Endothelial cell of umbilical vein (primary cell): ENCODE data around the gene RHCG. TPM values are rescaled to one million over a fixed set of nuclear protein-coding genes. Genes with fewer than 3 reads are reported as not detected.

Experiments
- Bru-seq: library from RNA; stranded (reverse); fragments of 400-500 nt; gene quantifications from one replicate; lab custom pipeline; 2021; lab: Mats Ljungman, UMichigan
- BruChase-seq, 2 experiments: library from RNA; stranded (reverse); fragments of 400-500 nt; gene quantifications; one replicate each; lab custom pipeline; 2021; lab: Mats Ljungman, UMichigan
- BruUV-seq: library from RNA; stranded (reverse); fragments of 400-500 nt; replicated peaks from 2 replicates; lab custom pipeline; 2021; lab: Mats Ljungman, UMichigan
- CTCF ChIA-PET: fragments of 300-600, 350-600 bp; sonication (Branson Sonifier 250); formaldehyde crosslinking; loops from one replicate; lab custom pipeline; 2021; ENCODE audit warnings: antibody characterized with exemption, inconsistent platforms; lab: Charles Lee
- POLR2A ChIA-PET: fragments of 300-600, 350-600 bp; sonication (Branson Sonifier 250); formaldehyde crosslinking; loops from one replicate; lab custom pipeline; 2021; ENCODE audit warnings: antibody characterized with exemption, inconsistent platforms; lab: Charles Lee
- DNase-seq: peaks from one replicate; pipeline ENCODE4 v3.0.0-alpha.2; 2011; ENCODE audit warnings: low read depth, low spot score
- FAIRE-seq: peaks from 2 replicates; lab custom pipeline; 2011; peaks lifted over from hg19 to GRCh38; lab: Jason Lieb, UNC
- H2AFZ ChIP-seq: 2 replicates; pipeline ENCODE4 v1.6.0; 2012; ENCODE audit warnings: low read depth, low read length, control low read depth, inconsistent platforms
- H3K27ac ChIP-seq: 2 replicates; pipeline ENCODE4 v1.5.1; 2011; ENCODE audit warnings: low read depth, mild to moderate bottlenecking, control low read depth, low read length, moderate library complexity; ENCODE audit not compliant: insufficient read depth
- H3K27me3 ChIP-seq, 2 experiments: 2 replicates each; pipeline versions ENCODE4 v1.6.0 to v1.6.1; 2011; ENCODE audit warnings: low read length in 2 of 2, mixed read lengths in 1 of 2; ENCODE audit not compliant: control insufficient read depth in 2 of 2, insufficient read depth in 2 of 2
- H3K36me3 ChIP-seq, 2 experiments: 2 replicates in 1 of 2; 3 replicates in 1 of 2; pipeline ENCODE4 v1.5.1; 2011; ENCODE audit warnings: low read length in 2 of 2, mild to moderate bottlenecking in 1 of 2, moderate library complexity in 1 of 2; ENCODE audit not compliant: control insufficient read depth in 2 of 2, insufficient read depth in 2 of 2; ENCODE audit errors: extremely low read depth in 1 of 2
- H3K4me1 ChIP-seq: 3 replicates; pipeline ENCODE4 v1.5.1; 2011; ENCODE audit warnings: mild to moderate bottlenecking, low read length; ENCODE audit not compliant: control insufficient read depth, insufficient read depth; ENCODE audit errors: extremely low read depth
- H3K4me2 ChIP-seq: 2 replicates; pipeline ENCODE4 v1.6.1; 2011; ENCODE audit warnings: low read length, control low read depth, mixed read lengths; ENCODE audit not compliant: insufficient read depth
- H3K4me3 ChIP-seq, 3 experiments: fragments of 200-600 bp in 1 of 3; sonication (generic), shearing (Covaris generic) in 1 of 3; replicated peaks in 1 of 3; 2 replicates each; pipeline ENCODE4 v1.5.1; 2011 to 2016; ENCODE audit warnings: control low read depth in 3 of 3, low read length in 3 of 3, mild to moderate bottlenecking in 2 of 3, inconsistent platforms in 1 of 3, low read depth in 1 of 3, moderate library complexity in 1 of 3; ENCODE audit not compliant: insufficient read depth in 1 of 3
- H3K79me2 ChIP-seq: 2 replicates; pipeline ENCODE4 v1.6.0; 2012; ENCODE audit warnings: low read length, inconsistent platforms; ENCODE audit not compliant: control insufficient read depth, insufficient read depth
- H3K9ac ChIP-seq: replicated peaks from 2 replicates; pipeline ENCODE3; 2011; ENCODE audit warnings: low read length, control low read depth; ENCODE audit not compliant: insufficient read depth; ENCODE audit errors: extremely low read depth
- H3K9me1 ChIP-seq: replicated peaks from 3 replicates; pipeline ENCODE4 v1.6.0; 2011; ENCODE audit warnings: mild to moderate bottlenecking, low read length; ENCODE audit not compliant: control insufficient read depth, insufficient read depth; ENCODE audit errors: extremely low read depth
- H3K9me3 ChIP-seq: replicated peaks from 2 replicates; pipeline ENCODE4 v1.5.1; 2012; ENCODE audit warnings: low read length, inconsistent platforms; ENCODE audit not compliant: control insufficient read depth, insufficient read depth
- H4K20me1 ChIP-seq: replicated peaks from 2 replicates; pipeline ENCODE3; 2011; ENCODE audit warnings: mild to moderate bottlenecking, low read length; ENCODE audit not compliant: control insufficient read depth, insufficient read depth; ENCODE audit errors: extremely low read depth
- CTCF ChIP-seq, 2 donors: IDR thresholded peaks; 1 replicate in 1 of 2; 2 replicates in 1 of 2; pipeline ENCODE4 v1.5.1; 2011; ENCODE audit warnings: low read length in 2 of 2, mild to moderate bottlenecking in 2 of 2, moderate library complexity in 2 of 2, control low read depth in 1 of 2, inconsistent platforms in 1 of 2, low read depth in 1 of 2; ENCODE audit not compliant: insufficient read depth in 1 of 2; ENCODE audit errors: extremely low read depth in 1 of 2
- EZH2 ChIP-seq: IDR thresholded peaks from 2 replicates; pipeline ENCODE4 v1.6.1; 2012; ENCODE audit warnings: borderline replicate concordance, low read depth, mild to moderate bottlenecking, moderate library complexity, low read length, inconsistent platforms; ENCODE audit not compliant: severe bottlenecking
- JUN ChIP-seq: IDR thresholded peaks from 2 replicates; pipeline ENCODE4 v1.6.1; 2011; ENCODE audit warnings: borderline replicate concordance, low read depth; ENCODE audit not compliant: insufficient read length, insufficient read depth
- POLR2A ChIP-seq: IDR thresholded peaks from 2 replicates; pipeline ENCODE4 v1.6.1; 2012; ENCODE audit warnings: low read depth, mild to moderate bottlenecking, control low read depth, low read length
- POLR2AphosphoS5 ChIP-seq: IDR thresholded peaks from 2 replicates; pipeline ENCODE4 v1.6.1; 2012; ENCODE audit warnings: low read depth, mild to moderate bottlenecking, control low read depth, low read length, moderate library complexity; ENCODE audit not compliant: insufficient read depth
- dilution Hi-C: fragments of 300-500 bp; cut with MboI; formaldehyde crosslinking; loops from one replicate; pipeline ENCODE4 v1.15.0; 2019; ENCODE audit warnings: low sequenced_read_pairs; ENCODE audit not compliant: extremely low pct_ligation_motif_present
- intact Hi-C: fragments of 100-400 bp; cut with micrococcal nuclease; formaldehyde crosslinking; loops from one replicate; pipeline ENCODE4 v1.10.0; 2022
- long read RNA-seq: library from polyadenylated mRNA; stranded (forward); transcript quantifications from one replicate; pipeline ENCODE4 v2.0.0, GENCODE V29; 2021
- polyA minus RNA-seq, 3 experiments: library from RNA; depleted of rRNA, polyadenylated mRNA; stranded (reverse); fragments of >200 nt; gene quantifications; 1 replicate in 1 of 3; 2 replicates in 2 of 3; pipeline ENCODE4 v1.2.3, GENCODE V29; 2011
- polyA plus RNA-seq, 4 experiments: library from polyadenylated mRNA; depleted of rRNA in 3 of 4; stranded (reverse) in 3 of 4; unstranded in 1 of 4; fragments of >200 nt; gene quantifications; 2 replicates each; pipeline versions ENCODE4 v1.2.1 to v1.2.3, GENCODE V29; 2011 to 2012; ENCODE audit warnings: missing spikeins in 1 of 4
- total RNA-seq: library from RNA; stranded (reverse); gene quantifications from 2 replicates; pipeline ENCODE4 v1.2.3, GENCODE V29; 2021

The RHCG gene
- total RNA-seq (not detected in 2 replicates), polyA plus RNA-seq (not detected in 2 replicates), polyA minus RNA-seq (not detected in 2 replicates), Bru-seq, nascent RNA (not detected), BruChase-seq, experiment 1, labeled RNA remaining after a 6-hour chase (not detected), BruChase-seq, experiment 2, labeled RNA remaining after a 2-hour chase (not detected)
- polyA plus RNA-seq (2011; cell fraction: cytosol; rRNA removed): 0.03 TPM in 1 of 2 replicates, not detected in the other
- polyA plus RNA-seq (2011; cell fraction: nucleus; rRNA removed): not detected in 2 replicates
- 0.10 TPM in 1 of 2 replicates, not detected in the other for polyA plus RNA-seq (2012)
- polyA minus RNA-seq (2011; cell fraction: cytosol; rRNA and poly(A)+ RNA removed): not detected
- polyA minus RNA-seq (2011; cell fraction: nucleus; rRNA and poly(A)+ RNA removed): not detected in 2 replicates
- long read RNA-seq: 0 reads

- DNase-seq: peak; percentile 52
- FAIRE-seq: no peak
- no peak for TF ChIP-seq POLR2A
- TF ChIP-seq POLR2AphosphoS5: no peak
- TF ChIP-seq EZH2: peak; percentile 81
- TF ChIP-seq CTCF (IDR thresholded peaks at IDR 0.05; ENCODE audit: extremely low read depth in 1 of 2, insufficient read depth in 1 of 2, low read depth in 1 of 2, low read length in 2 of 2): peak; percentile 30 to 59
- no peak for TF ChIP-seq JUN
- POLR2A ChIA-PET: no interaction called here
- Histone ChIP-seq H3K9me3 (no peaks in the 10 kb centered on the region), H3K4me1 (no peaks in the 10 kb centered on the region), H3K4me2 (peak within 1 kb of the TSS; percentile 17), H3K9me1 (no peaks in the 10 kb centered on the region), H3K4me3 (peak within 1 kb of the TSS in 1 of 3 experiments; percentile 30), H3K27me3 (peaks cover 13 to 18% of the 10 kb centered on the region in 2 experiments), H3K79me2 (no peaks in the 10 kb centered on the region), H3K9ac (no peak within 1 kb of the TSS), H2AFZ (peak within 1 kb of the TSS; percentile 78), H3K27ac (no peak within 1 kb of the TSS), H4K20me1 (no peaks in the 10 kb centered on the region), H3K36me3 (no peaks in the 10 kb centered on the region)
- dilution Hi-C loops: no loop called here
- intact Hi-C loops: no loop called here
- no TSS peak for BruUV-seq
- CTCF ChIA-PET: interaction anchor here (1.8 to 2.7 kb wide), 4 partner anchors 14 to 138 kb away, joined by 3 to 9 read pairs (median 6); no protein-coding TSS in a partner anchor
Observed at GRCh38 chr15:89496155-89497098, at the start of gene RHCG. TSS of gene RHCG (minus strand) at chr15:89496583. CDS start at chr15:89496544, 39 bp downstream.
